Rectal smooth muscle tissue (tissue), 1 donor: ENCODE data around the gene TTC34.
"Not testable (repeated sequence)": the region's sequence is repeated elsewhere in the genome, so short reads cannot be mapped to it uniquely, and the experiment has no call there.

Experiments
- H3K27ac ChIP-seq: one replicate; pipeline ENCODE4 v1.7.0; 2013; ENCODE audit warnings: low read depth, low read length, inconsistent platforms
- H3K27me3 ChIP-seq: one replicate; pipeline ENCODE4 v1.7.0; 2013; ENCODE audit warnings: low read length; ENCODE audit not compliant: control insufficient read depth, insufficient read depth
- H3K36me3 ChIP-seq: one replicate; pipeline ENCODE4 v1.7.0; 2013; ENCODE audit warnings: low read length; ENCODE audit not compliant: control insufficient read depth, insufficient read depth
- H3K4me1 ChIP-seq: one replicate; pipeline ENCODE4 v1.7.0; 2013; ENCODE audit warnings: low read length; ENCODE audit not compliant: control insufficient read depth, insufficient read depth
- H3K4me3 ChIP-seq: one replicate; pipeline ENCODE4 v1.7.0; 2013; ENCODE audit warnings: low read length
- H3K9ac ChIP-seq: one replicate; pipeline ENCODE4 v1.7.0; 2013; ENCODE audit warnings: low read length

Gene TTC34

GRCh38 chr1:2750766-2751730 is 50.4 kb downstream of the TTC34 start:
- H3K4me3 ChIP-seq, H3K27ac ChIP-seq, H3K4me1 ChIP-seq, H3K36me3 ChIP-seq, H3K27me3 ChIP-seq, H3K9ac ChIP-seq: not testable (repeated sequence)

GRCh38 chr1:2750041-2750680 is 51.3 kb downstream of the TTC34 start:
- not testable (repeated sequence) for H3K9ac ChIP-seq, H3K27ac ChIP-seq, H3K36me3 ChIP-seq, H3K27me3 ChIP-seq, H3K4me1 ChIP-seq, H3K4me3 ChIP-seq

GRCh38 chr1:2748626-2749025 is 52.9 kb downstream of the TTC34 start:
- H3K27ac ChIP-seq, H3K36me3 ChIP-seq, H3K9ac ChIP-seq, H3K27me3 ChIP-seq, H3K4me1 ChIP-seq, H3K4me3 ChIP-seq: not testable (repeated sequence)

GRCh38 chr1:2694796-2695195 is 106.7 kb downstream of the TTC34 start:
- H3K9ac ChIP-seq, H3K27ac ChIP-seq, H3K4me1 ChIP-seq, H3K4me3 ChIP-seq, H3K27me3 ChIP-seq, H3K36me3 ChIP-seq: not testable (repeated sequence)

- not testable (repeated sequence) for H3K27ac ChIP-seq, H3K4me1 ChIP-seq, H3K36me3 ChIP-seq, H3K4me3 ChIP-seq, H3K27me3 ChIP-seq, H3K9ac ChIP-seq
Observed at GRCh38 chr1:2690180-2690579, 111.3 kb downstream of the TTC34 start.

- not testable (repeated sequence) for H3K27ac ChIP-seq, H3K36me3 ChIP-seq
Observed at GRCh38 chr1:2688336-2688665, 113.2 kb downstream of the TTC34 start.

GRCh38 chr1:2687638-2688335 is 113.7 kb downstream of the TTC34 start:
- not testable (repeated sequence) for H3K4me1 ChIP-seq, H3K9ac ChIP-seq, H3K4me3 ChIP-seq, H3K36me3 ChIP-seq, H3K27ac ChIP-seq, H3K27me3 ChIP-seq

More at GRCh38 chr1:2688336-2688665, 113.2 kb downstream of the TTC34 start:
- not testable (repeated sequence) for H3K4me3 ChIP-seq, H3K27me3 ChIP-seq, H3K4me1 ChIP-seq, H3K9ac ChIP-seq

GRCh38 chr1:2687174-2687591 is 114.3 kb downstream of the TTC34 start:
- not testable (repeated sequence) for H3K27ac ChIP-seq, H3K4me1 ChIP-seq, H3K27me3 ChIP-seq, H3K36me3 ChIP-seq, H3K9ac ChIP-seq, H3K4me3 ChIP-seq

GRCh38 chr1:2686091-2686863 is 115.2 kb downstream of the TTC34 start:
- H3K27me3 ChIP-seq, H3K27ac ChIP-seq: not testable (repeated sequence)

GRCh38 chr1:2685671-2686070 is 115.8 kb downstream of the TTC34 start:
- H3K9ac ChIP-seq, H3K27me3 ChIP-seq, H3K4me3 ChIP-seq, H3K4me1 ChIP-seq, H3K36me3 ChIP-seq, H3K27ac ChIP-seq: not testable (repeated sequence)

More at GRCh38 chr1:2686091-2686863, 115.2 kb downstream of the TTC34 start:
- H3K4me1 ChIP-seq, H3K36me3 ChIP-seq, H3K9ac ChIP-seq, H3K4me3 ChIP-seq: not testable (repeated sequence)

- not testable (repeated sequence) for H3K27ac ChIP-seq, H3K27me3 ChIP-seq, H3K36me3 ChIP-seq, H3K4me3 ChIP-seq, H3K4me1 ChIP-seq, H3K9ac ChIP-seq
Observed at GRCh38 chr1:2684878-2685277, 116.6 kb downstream of the TTC34 start.

- not testable (repeated sequence) for H3K27me3 ChIP-seq, H3K36me3 ChIP-seq, H3K27ac ChIP-seq, H3K9ac ChIP-seq, H3K4me3 ChIP-seq, H3K4me1 ChIP-seq
Observed at GRCh38 chr1:2684000-2684399, 117.5 kb downstream of the TTC34 start.
